Breast epithelium (tissue), 3 donors: ENCODE measurements around the gene VEGFC.

Experiments
- POLR2A ChIP-seq: fragments of 450-650 bp; IDR thresholded peaks from one replicate; pipeline ENCODE4 v1.6.1; 2016; ENCODE audit warnings: antibody characterized with exemption, mild to moderate bottlenecking, moderate library complexity
- POLR2AphosphoS5 ChIP-seq, 3 donors: sonication (generic); formaldehyde crosslinking; IDR thresholded peaks; one replicate each; pipeline ENCODE4 v1.6.1; 2017; ENCODE audit warnings: antibody characterized with exemption in 3 of 3
- TF ChIP-seq, protein P1 (sequence below), 3 donors: fragments of 450-650 bp; IDR thresholded peaks; one replicate each; pipeline ENCODE4 v1.5.1; 2016 to 2017; ENCODE audit warnings: antibody characterized with exemption in 3 of 3, mild to moderate bottlenecking in 3 of 3, moderate library complexity in 3 of 3

DNA sequence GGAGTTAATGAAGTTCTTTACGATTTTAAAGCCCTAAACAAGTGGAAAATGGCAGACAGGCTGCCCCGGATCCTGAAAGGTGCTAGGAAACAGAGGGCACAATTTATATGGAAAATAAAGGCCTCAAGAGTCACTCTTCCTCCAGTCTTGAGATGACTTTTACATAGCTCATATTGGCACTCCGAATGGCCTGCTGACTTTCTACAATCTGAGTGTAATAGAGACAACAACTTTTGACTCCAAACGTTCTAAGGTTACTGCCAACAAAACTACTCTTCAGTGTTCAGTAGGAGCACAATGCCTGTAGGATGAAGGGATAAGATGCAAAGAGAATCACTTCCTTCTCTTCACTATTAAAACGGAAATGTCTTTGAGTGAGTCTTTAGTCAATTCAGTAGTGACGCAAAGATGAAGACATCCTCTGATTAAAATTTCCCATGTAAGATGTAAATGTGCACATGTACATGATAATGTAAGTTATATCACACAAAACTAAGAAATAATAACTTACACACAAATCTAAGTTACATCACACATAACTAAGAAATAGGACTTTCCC is 40.5 kb downstream of the VEGFC start:
- TF ChIP-seq, protein P1, sequence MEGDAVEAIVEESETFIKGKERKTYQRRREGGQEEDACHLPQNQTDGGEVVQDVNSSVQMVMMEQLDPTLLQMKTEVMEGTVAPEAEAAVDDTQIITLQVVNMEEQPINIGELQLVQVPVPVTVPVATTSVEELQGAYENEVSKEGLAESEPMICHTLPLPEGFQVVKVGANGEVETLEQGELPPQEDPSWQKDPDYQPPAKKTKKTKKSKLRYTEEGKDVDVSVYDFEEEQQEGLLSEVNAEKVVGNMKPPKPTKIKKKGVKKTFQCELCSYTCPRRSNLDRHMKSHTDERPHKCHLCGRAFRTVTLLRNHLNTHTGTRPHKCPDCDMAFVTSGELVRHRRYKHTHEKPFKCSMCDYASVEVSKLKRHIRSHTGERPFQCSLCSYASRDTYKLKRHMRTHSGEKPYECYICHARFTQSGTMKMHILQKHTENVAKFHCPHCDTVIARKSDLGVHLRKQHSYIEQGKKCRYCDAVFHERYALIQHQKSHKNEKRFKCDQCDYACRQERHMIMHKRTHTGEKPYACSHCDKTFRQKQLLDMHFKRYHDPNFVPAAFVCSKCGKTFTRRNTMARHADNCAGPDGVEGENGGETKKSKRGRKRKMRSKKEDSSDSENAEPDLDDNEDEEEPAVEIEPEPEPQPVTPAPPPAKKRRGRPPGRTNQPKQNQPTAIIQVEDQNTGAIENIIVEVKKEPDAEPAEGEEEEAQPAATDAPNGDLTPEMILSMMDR (IDR thresholded peaks at IDR 0.05) = no peak
- TF ChIP-seq POLR2AphosphoS5 (IDR thresholded peaks at IDR 0.05) = no peak
- TF ChIP-seq POLR2A = no peak
